Fibroblast of lung (primary cell): Measurements from ENCODE around the gene MLYCD. TPM values are rescaled to one million over a fixed set of nuclear protein-coding genes. Genes with fewer than 3 reads are reported as not detected.
A peak's percentile ranks its signal among the peaks of the same experiment; 100 is the strongest.

Experiments
- DNase-seq, 2 donors: peaks; one replicate each; pipeline versions ENCODE4 v3.0.0 to v3.0.0-alpha.2; 2010; ENCODE audit warnings: low read depth in 2 of 2
- H2AFZ ChIP-seq: 2 replicates; pipeline ENCODE4 v1.5.1; 2012; ENCODE audit warnings: low read length, control low read depth, inconsistent platforms
- H3K27ac ChIP-seq: 2 replicates; pipeline ENCODE4 v1.5.1; 2011; ENCODE audit warnings: low read length, control low read depth; ENCODE audit not compliant: insufficient read depth
- H3K27me3 ChIP-seq: 2 replicates; pipeline ENCODE4 v1.5.1; 2011; ENCODE audit warnings: mild to moderate bottlenecking, low read length; ENCODE audit not compliant: control insufficient read depth, insufficient read depth
- H3K36me3 ChIP-seq: 2 replicates; pipeline ENCODE4 v1.5.1; 2011; ENCODE audit warnings: low read length; ENCODE audit not compliant: control insufficient read depth, insufficient read depth
- H3K4me1 ChIP-seq: 2 replicates; pipeline ENCODE4 v1.5.1; 2011; ENCODE audit warnings: low read length; ENCODE audit not compliant: control insufficient read depth, insufficient read depth; ENCODE audit errors: extremely low read depth
- H3K4me2 ChIP-seq: 2 replicates; pipeline ENCODE4 v1.5.1; 2011; ENCODE audit warnings: low read length, control low read depth; ENCODE audit not compliant: insufficient read depth; ENCODE audit errors: extremely low read depth
- H3K4me3 ChIP-seq, 4 experiments: fragments of 200-600 bp in 1 of 4; sonication (generic) in 1 of 4; replicated peaks in 1 of 4; 2 replicates each; pipeline ENCODE4 v1.5.1; 2011 to 2016; ENCODE audit warnings: low read length in 4 of 4, low read depth in 3 of 4, mild to moderate bottlenecking in 3 of 4, control low read depth in 2 of 4, inconsistent platforms in 1 of 4, mixed read lengths in 1 of 4; ENCODE audit not compliant: insufficient read depth in 1 of 4; ENCODE audit errors: control extremely low read depth in 1 of 4
- H3K79me2 ChIP-seq: 2 replicates; pipeline ENCODE4 v1.5.1; 2012; ENCODE audit warnings: mild to moderate bottlenecking, low read length, inconsistent platforms; ENCODE audit not compliant: control insufficient read depth, insufficient read depth
- H3K9ac ChIP-seq: 2 replicates; pipeline ENCODE4 v1.5.1; 2011; ENCODE audit warnings: mild to moderate bottlenecking, low read length, control low read depth; ENCODE audit not compliant: insufficient read depth
- H3K9me3 ChIP-seq: 2 replicates; pipeline ENCODE4 v1.5.1; 2012; ENCODE audit warnings: low read depth, low read length; ENCODE audit not compliant: control insufficient read depth, insufficient read depth
- H4K20me1 ChIP-seq: 2 replicates; pipeline ENCODE4 v1.5.1; 2011; ENCODE audit warnings: low read length; ENCODE audit not compliant: control insufficient read depth, insufficient read depth; ENCODE audit errors: extremely low read depth
- CTCF ChIP-seq, 2 donors: IDR thresholded peaks in 1 of 2; conservative IDR thresholded peaks in 1 of 2; 1 replicate in 1 of 2; 2 replicates in 1 of 2; pipeline ENCODE4 v1.5.1; 2011 to 2012; ENCODE audit warnings: low read length in 2 of 2, control low read depth in 1 of 2, inconsistent platforms in 1 of 2, low read depth in 1 of 2, mild to moderate bottlenecking in 1 of 2
- EZH2 ChIP-seq: IDR thresholded peaks from 2 replicates; pipeline ENCODE4 v1.5.1; 2012; ENCODE audit warnings: low read length, control low read depth, mild to moderate bottlenecking; ENCODE audit errors: missing control alignments
- polyA plus RNA-seq, 2 donors: library from polyadenylated mRNA; depleted of rRNA in 1 of 2; stranded (reverse) in 1 of 2; unstranded in 1 of 2; fragments of >200 nt; gene quantifications; 2 replicates each; pipeline ENCODE4 v1.2.1, GENCODE V29; 2011 to 2012; ENCODE audit warnings: missing spikeins in 1 of 2
- total RNA-seq: library from RNA; depleted of rRNA; stranded (reverse); fragments of >200 nt; gene quantifications from 2 replicates; pipeline ENCODE4 v1.2.1, GENCODE V29; 2014

MLYCD gene
- total and polyA plus RNA-seq, 2 donors (not counting 1 experiment from before 2014, with no cell fraction given), result 1.0 to 3.8 TPM

DNA sequence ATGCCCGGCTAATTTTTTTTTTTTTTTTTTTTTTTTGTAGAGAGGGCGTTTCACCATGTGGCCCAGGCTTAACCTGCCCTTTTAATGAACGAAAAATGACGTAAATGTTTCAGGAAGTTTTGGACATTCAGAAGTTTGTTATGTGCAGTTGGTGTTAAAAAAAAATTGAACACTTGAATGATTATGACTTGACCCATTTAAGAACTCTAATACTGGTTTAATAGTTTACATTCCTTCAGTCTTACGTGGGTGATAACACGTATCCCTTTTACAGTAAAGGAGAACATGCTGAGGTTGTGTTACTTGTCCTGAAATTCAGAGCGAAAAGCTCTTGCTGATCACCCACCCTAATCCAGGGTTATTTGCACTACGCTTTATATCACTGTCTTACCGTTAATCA is 1.7 kb downstream of the MLYCD start:
- TF ChIP-seq CTCF (conservative IDR thresholded peaks at IDR 0.05 in 1 of 2, IDR thresholded peaks at IDR 0.05 in 1 of 2; ENCODE audit: low read depth in 1 of 2, low read length in 2 of 2), result no peak
- TF ChIP-seq EZH2, result no peak
- H4K20me1 ChIP-seq, result no peaks in the 10 kb centered on the region
- H2AFZ ChIP-seq, result no peak overlapping the region
- peaks cover 9% of the 10 kb centered on the region for H3K4me1 ChIP-seq
- no peak overlapping the region for H3K27ac ChIP-seq
- H3K4me2 ChIP-seq, result no peak overlapping the region
- no peak overlapping the region for H3K9ac ChIP-seq
- peaks cover 2% of the 10 kb centered on the region for H3K79me2 ChIP-seq
- H3K4me3 ChIP-seq, result no peak overlapping the region
- no peaks in the 10 kb centered on the region for H3K27me3 ChIP-seq
- H3K36me3 ChIP-seq, result no peaks in the 10 kb centered on the region
- peak in 1 of 2 donors; percentile 10 for DNase-seq
- H3K9me3 ChIP-seq, result no peaks in the 10 kb centered on the region

DNA sequence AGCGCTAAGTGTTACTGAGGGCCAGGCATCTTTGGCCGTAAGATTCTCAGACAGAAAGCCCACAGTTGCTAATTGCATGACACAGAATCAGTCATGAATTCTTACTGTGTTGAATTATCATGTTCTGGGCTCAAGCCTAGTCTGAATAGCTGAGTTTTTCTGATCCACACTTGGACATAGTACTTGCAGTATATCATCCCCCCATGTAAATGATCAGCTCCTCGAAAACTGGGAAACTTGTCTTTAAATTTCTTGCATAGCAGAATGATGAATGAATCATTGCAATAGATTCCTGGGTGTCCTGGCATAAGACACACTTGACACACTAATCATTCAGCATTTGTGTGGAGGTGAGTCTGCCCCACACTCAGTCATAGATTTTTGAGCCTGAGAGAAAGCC is 2.2 kb downstream of the MLYCD start:
- Histone ChIP-seq H3K79me2 (peaks cover 2% of the 10 kb centered on the region), H3K36me3 (no peaks in the 10 kb centered on the region), H3K27me3 (no peaks in the 10 kb centered on the region), H4K20me1 (no peaks in the 10 kb centered on the region), H3K9ac (no peak overlapping the region), H3K9me3 (no peaks in the 10 kb centered on the region), H3K4me1 (peaks cover 9% of the 10 kb centered on the region), H3K4me3 (no peak overlapping the region), H2AFZ (no peak overlapping the region), H3K27ac (no peak overlapping the region), H3K4me2 (no peak overlapping the region)
- peak in 1 of 2 donors; percentile 61 for DNase-seq
- no peak for TF ChIP-seq EZH2
- no peak for TF ChIP-seq CTCF (conservative IDR thresholded peaks at IDR 0.05 in 1 of 2, IDR thresholded peaks at IDR 0.05 in 1 of 2; ENCODE audit: low read depth in 1 of 2, low read length in 2 of 2)

- Histone ChIP-seq H3K4me2 (no peak overlapping the region), H3K4me3 (no peak overlapping the region), H3K27ac (no peak overlapping the region), H3K27me3 (no peaks in the 10 kb centered on the region), H3K9ac (no peak overlapping the region), H2AFZ (no peak overlapping the region), H3K79me2 (peaks cover 2% of the 10 kb centered on the region), H3K9me3 (no peaks in the 10 kb centered on the region), H3K4me1 (peaks cover 5% of the 10 kb centered on the region), H3K36me3 (no peaks in the 10 kb centered on the region), H4K20me1 (no peaks in the 10 kb centered on the region)
- DNase-seq, result peak; percentile 23 to 81
- TF ChIP-seq CTCF (conservative IDR thresholded peaks at IDR 0.05 in 1 of 2, IDR thresholded peaks at IDR 0.05 in 1 of 2; ENCODE audit: low read depth in 1 of 2, low read length in 2 of 2) (no peak), EZH2 (no peak)
These were observed 4.8 kb downstream of the MLYCD start for GRCh38 chr16:83903751-83904150.
